Liver (tissue), 9 donors: ENCODE results near the gene YIPF4. TPM values are rescaled to one million over a fixed set of nuclear protein-coding genes. Genes with fewer than 3 reads are reported as not detected.

Experiments used
- DNase-seq: peaks from one replicate; pipeline ENCODE4 v3.0.0-alpha.2; 2017; ENCODE audit warnings: low spot score
- H3K27ac ChIP-seq, 2 donors: one replicate each; pipeline ENCODE4 v1.7.0; 2013; ENCODE audit warnings: inconsistent platforms in 2 of 2, low read length in 2 of 2, control low read depth in 1 of 2, low read depth in 1 of 2, mild to moderate bottlenecking in 1 of 2
- H3K27me3 ChIP-seq, 4 donors: one replicate each; pipeline versions ENCODE4 v1.6.1 to v1.7.0; 2013; ENCODE audit warnings: low read length in 3 of 4, inconsistent platforms in 1 of 4, mild to moderate bottlenecking in 1 of 4, moderate library complexity in 1 of 4; ENCODE audit not compliant: control insufficient read depth in 4 of 4, insufficient read depth in 4 of 4
- H3K36me3 ChIP-seq, 4 donors: one replicate each; pipeline versions ENCODE4 v1.6.1 to v1.7.0; 2013; ENCODE audit warnings: low read length in 3 of 4, mild to moderate bottlenecking in 3 of 4, low read depth in 1 of 4, moderate library complexity in 1 of 4; ENCODE audit not compliant: control insufficient read depth in 4 of 4, insufficient read depth in 3 of 4
- H3K4me1 ChIP-seq, 4 donors: one replicate each; pipeline versions ENCODE4 v1.6.1 to v1.7.0; 2013; ENCODE audit warnings: low read length in 3 of 4, mild to moderate bottlenecking in 3 of 4, moderate library complexity in 1 of 4; ENCODE audit not compliant: control insufficient read depth in 4 of 4, insufficient read depth in 4 of 4
- H3K4me3 ChIP-seq, 3 donors: one replicate each; pipeline versions ENCODE4 v1.6.1 to v1.7.0; 2013; ENCODE audit warnings: low read length in 3 of 3, control low read depth in 1 of 3, low read depth in 1 of 3, mild to moderate bottlenecking in 1 of 3
- H3K9ac ChIP-seq, 2 donors: one replicate each; pipeline ENCODE4 v1.7.0; 2013; ENCODE audit warnings: low read length in 2 of 2, mild to moderate bottlenecking in 2 of 2, moderate library complexity in 2 of 2, control low read depth in 1 of 2, low read depth in 1 of 2
- H3K9me3 ChIP-seq, 4 donors: one replicate each; pipeline versions ENCODE4 v1.6.1 to v1.7.0; 2013; ENCODE audit warnings: low read length in 3 of 4; ENCODE audit not compliant: control insufficient read depth in 4 of 4
- FOXA1 ChIP-seq: IDR thresholded peaks from 2 replicates; pipeline ENCODE4 v1.6.1; 2016; ENCODE audit warnings: antibody characterized with exemption
- FOXA2 ChIP-seq: IDR thresholded peaks from 2 replicates; pipeline ENCODE4 v1.6.1; 2016; ENCODE audit warnings: antibody characterized with exemption
- GABPA ChIP-seq, 2 donors: IDR thresholded peaks in 1 of 2; conservative IDR thresholded peaks in 1 of 2; 2 replicates each; pipeline ENCODE4 v1.6.1; 2016; ENCODE audit warnings: antibody characterized with exemption in 2 of 2, mild to moderate bottlenecking in 1 of 2, moderate library complexity in 1 of 2
- HNF4A ChIP-seq, 2 donors: conservative IDR thresholded peaks; 2 replicates each; pipeline ENCODE4 v1.6.1; 2016; ENCODE audit warnings: antibody characterized with exemption in 2 of 2, mild to moderate bottlenecking in 2 of 2
- JUND ChIP-seq, 2 donors: IDR thresholded peaks; 2 replicates each; pipeline ENCODE4 v1.6.1; 2016; ENCODE audit warnings: antibody characterized with exemption in 2 of 2
- MAX ChIP-seq: IDR thresholded peaks from 2 replicates; pipeline ENCODE4 v1.6.1; 2016; ENCODE audit warnings: antibody characterized with exemption
- NR2F2 ChIP-seq: IDR thresholded peaks from 2 replicates; pipeline ENCODE4 v1.6.1; 2016; ENCODE audit warnings: antibody characterized with exemption
- RAD21 ChIP-seq, 2 donors: IDR thresholded peaks; 2 replicates each; pipeline ENCODE4 v1.6.1; 2016; ENCODE audit warnings: antibody characterized with exemption in 2 of 2, mild to moderate bottlenecking in 2 of 2
- RXRA ChIP-seq, 2 donors: IDR thresholded peaks; 2 replicates each; pipeline ENCODE4 v1.6.1; 2017 to 2018; ENCODE audit warnings: antibody characterized with exemption in 2 of 2, mild to moderate bottlenecking in 1 of 2
- SP1 ChIP-seq: IDR thresholded peaks from 2 replicates; pipeline ENCODE4 v1.6.1; 2018; ENCODE audit warnings: antibody characterized with exemption, mild to moderate bottlenecking
- TAF1 ChIP-seq: conservative IDR thresholded peaks from 2 replicates; pipeline ENCODE4 v1.6.1; 2016; ENCODE audit warnings: antibody characterized with exemption, mild to moderate bottlenecking
- YY1 ChIP-seq: IDR thresholded peaks from 2 replicates; pipeline ENCODE4 v1.6.1; 2016; ENCODE audit warnings: antibody characterized with exemption, mild to moderate bottlenecking
- WGBS: extraction: QIAGEN DNeasy Blood & Tissue Kit; methylation state at CpG from one replicate; pipeline ENCODE4 v1.1.7; 2013; 5-methylcytosine and 5-hydroxymethylcytosine counted together
- polyA plus RNA-seq, 2 donors: library from polyadenylated mRNA; stranded (reverse) in 1 of 2; unstranded in 1 of 2; fragments of 200-250 nt in 1 of 2; fragments of >200 nt in 1 of 2; fragmentation: Nextera tagmentation in 1 of 2; extraction: Ambion mirVana in 1 of 2; gene quantifications; one replicate each; pipeline versions ENCODE4 v1.2.1 to v1.2.3, GENCODE V29; 2013 to 2015
- total RNA-seq, 2 donors: library from RNA; depleted of rRNA; stranded (reverse); fragments of >200 nt; gene quantifications; one replicate each; pipeline ENCODE4 v1.2.3, GENCODE V29; 2014
- TF ChIP-seq, protein P1 (sequence below): IDR thresholded peaks from 2 replicates; pipeline ENCODE4 v1.6.1; 2016; ENCODE audit warnings: antibody characterized with exemption
- TF ChIP-seq, protein P2 (sequence below): IDR thresholded peaks from 2 replicates; pipeline ENCODE4 v1.6.1; 2016; ENCODE audit warnings: antibody characterized with exemption
- TF ChIP-seq, protein P3 (sequence below): IDR thresholded peaks from 2 replicates; pipeline ENCODE4 v1.6.1; 2016; ENCODE audit warnings: antibody characterized with exemption, mild to moderate bottlenecking
- TF ChIP-seq, protein P4 (sequence below): fragments of 150-350 bp; IDR thresholded peaks from 2 replicates; pipeline ENCODE4 v1.5.1; 2017; ENCODE audit warnings: improper control_type of control experiment, low read depth, low read length; ENCODE audit not compliant: missing input control
- donor health status: healthy.
- donor health status: healthy.
- donor health status: healthy.
- donor health status: healthy.
- donor health status: healthy.

Gene YIPF4
- total and polyA plus RNA-seq, 4 donors: 11.6 to 38.4 (median 14.4) TPM

DNA sequence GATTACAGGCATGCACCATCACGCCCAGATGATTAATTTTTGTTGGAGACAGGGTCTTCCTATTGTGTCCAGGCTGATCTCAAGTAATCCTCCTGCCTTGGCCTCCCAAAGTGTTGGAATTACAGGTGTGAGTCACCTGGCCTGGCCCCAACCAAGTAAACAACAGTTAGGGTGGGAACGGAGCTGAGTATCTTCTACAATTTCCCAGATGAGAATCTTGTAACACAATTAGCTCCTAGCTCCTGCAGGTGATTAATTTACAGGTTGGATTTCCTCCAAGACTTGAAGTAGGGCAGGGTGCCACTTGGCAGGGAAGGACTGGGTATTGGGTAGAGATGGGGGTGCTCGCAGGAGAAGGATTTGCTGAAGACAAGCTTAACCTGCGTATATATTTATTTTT, 30.8 kb upstream of the YIPF4 start:
- H3K4me3 ChIP-seq: no peak overlapping the region
- no peak overlapping the region for H3K27ac ChIP-seq
- H3K9ac ChIP-seq: no peak overlapping the region
- H3K4me1 ChIP-seq: no peaks in the 10 kb centered on the region
- H3K36me3 ChIP-seq: no peaks in the 10 kb centered on the region
- H3K27me3 ChIP-seq: no peaks in the 10 kb centered on the region
- DNase-seq: no peak
- no peaks in the 10 kb centered on the region for H3K9me3 ChIP-seq
- TF ChIP-seq SP1 (no peak), TAF1 (no peak), GABPA (IDR thresholded peaks at IDR 0.05 in 1 of 2, conservative IDR thresholded peaks at IDR 0.05 in 1 of 2) (no peak), HNF4A (conservative IDR thresholded peaks at IDR 0.05) (no peak), JUND (IDR thresholded peaks at IDR 0.05) (no peak), YY1 (no peak), FOXA2 (no peak), RAD21 (IDR thresholded peaks at IDR 0.05) (no peak), RXRA (IDR thresholded peaks at IDR 0.05) (no peak), MAX (no peak)
- TF ChIP-seq, protein P1, sequence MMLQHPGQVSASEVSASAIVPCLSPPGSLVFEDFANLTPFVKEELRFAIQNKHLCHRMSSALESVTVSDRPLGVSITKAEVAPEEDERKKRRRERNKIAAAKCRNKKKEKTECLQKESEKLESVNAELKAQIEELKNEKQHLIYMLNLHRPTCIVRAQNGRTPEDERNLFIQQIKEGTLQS: no peak
- 92% methylated on average over 4 of the region's 4 CpGs for WGBS

- H3K9ac ChIP-seq: no peak overlapping the region
- no peaks in the 10 kb centered on the region for H3K9me3 ChIP-seq
- no peak for TF ChIP-seq GABPA (IDR thresholded peaks at IDR 0.05 in 1 of 2, conservative IDR thresholded peaks at IDR 0.05 in 1 of 2)
- H3K4me1 ChIP-seq: no peaks in the 10 kb centered on the region
- no peaks in the 10 kb centered on the region for H3K27me3 ChIP-seq
- 89% methylated on average over 3 of the region's 3 CpGs for WGBS
- no peak overlapping the region for H3K4me3 ChIP-seq
- H3K36me3 ChIP-seq: peaks cover 0 to 2% (median 0%) of the 10 kb centered on the region in 4 donors
- no peak for DNase-seq
- H3K27ac ChIP-seq: no peak overlapping the region
Observed at GRCh38 chr2:32248299-32248698, 29.4 kb upstream of the YIPF4 start.

DNA sequence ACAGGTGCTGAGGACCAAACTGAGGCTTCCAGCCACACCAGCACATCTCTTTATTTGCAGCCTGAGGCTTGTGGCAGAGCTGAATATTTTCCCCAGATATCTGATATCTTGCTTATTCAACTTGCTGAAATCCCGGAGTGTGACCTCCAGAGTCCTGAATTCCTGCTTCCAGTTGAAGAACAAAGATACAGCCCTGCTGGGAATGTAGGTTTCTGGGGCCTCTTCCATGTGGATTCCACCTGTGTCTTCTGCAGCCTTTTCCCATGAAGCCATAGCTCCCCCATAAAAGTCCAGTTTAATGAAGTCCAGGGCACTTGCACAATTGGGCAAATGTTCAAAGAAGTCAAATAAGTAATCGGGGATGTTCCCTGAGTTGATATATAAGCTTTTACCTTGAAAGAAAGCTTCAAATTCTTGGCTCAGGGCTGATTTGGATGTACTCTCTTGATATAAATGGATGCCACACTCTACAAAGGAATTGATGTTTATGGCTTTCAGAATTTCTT, 27.9 kb upstream of the YIPF4 start:
- H3K9me3 ChIP-seq: no peaks in the 10 kb centered on the region
- no peak overlapping the region for H3K27ac ChIP-seq
- no peak for DNase-seq
- WGBS: 88% methylated on average over 2 of the region's 2 CpGs
- peaks cover 0 to 2% (median 0%) of the 10 kb centered on the region in 4 donors for H3K36me3 ChIP-seq
- TF ChIP-seq SP1 (no peak), NR2F2 (no peak), MAX (no peak), FOXA1 (no peak), RXRA (IDR thresholded peaks at IDR 0.05) (no peak)
- TF ChIP-seq, protein P2, sequence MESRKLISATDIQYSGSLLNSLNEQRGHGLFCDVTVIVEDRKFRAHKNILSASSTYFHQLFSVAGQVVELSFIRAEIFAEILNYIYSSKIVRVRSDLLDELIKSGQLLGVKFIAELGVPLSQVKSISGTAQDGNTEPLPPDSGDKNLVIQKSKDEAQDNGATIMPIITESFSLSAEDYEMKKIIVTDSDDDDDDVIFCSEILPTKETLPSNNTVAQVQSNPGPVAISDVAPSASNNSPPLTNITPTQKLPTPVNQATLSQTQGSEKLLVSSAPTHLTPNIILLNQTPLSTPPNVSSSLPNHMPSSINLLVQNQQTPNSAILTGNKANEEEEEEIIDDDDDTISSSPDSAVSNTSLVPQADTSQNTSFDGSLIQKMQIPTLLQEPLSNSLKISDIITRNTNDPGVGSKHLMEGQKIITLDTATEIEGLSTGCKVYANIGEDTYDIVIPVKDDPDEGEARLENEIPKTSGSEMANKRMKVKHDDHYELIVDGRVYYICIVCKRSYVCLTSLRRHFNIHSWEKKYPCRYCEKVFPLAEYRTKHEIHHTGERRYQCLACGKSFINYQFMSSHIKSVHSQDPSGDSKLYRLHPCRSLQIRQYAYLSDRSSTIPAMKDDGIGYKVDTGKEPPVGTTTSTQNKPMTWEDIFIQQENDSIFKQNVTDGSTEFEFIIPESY: no peak
- TF ChIP-seq, protein P3, sequence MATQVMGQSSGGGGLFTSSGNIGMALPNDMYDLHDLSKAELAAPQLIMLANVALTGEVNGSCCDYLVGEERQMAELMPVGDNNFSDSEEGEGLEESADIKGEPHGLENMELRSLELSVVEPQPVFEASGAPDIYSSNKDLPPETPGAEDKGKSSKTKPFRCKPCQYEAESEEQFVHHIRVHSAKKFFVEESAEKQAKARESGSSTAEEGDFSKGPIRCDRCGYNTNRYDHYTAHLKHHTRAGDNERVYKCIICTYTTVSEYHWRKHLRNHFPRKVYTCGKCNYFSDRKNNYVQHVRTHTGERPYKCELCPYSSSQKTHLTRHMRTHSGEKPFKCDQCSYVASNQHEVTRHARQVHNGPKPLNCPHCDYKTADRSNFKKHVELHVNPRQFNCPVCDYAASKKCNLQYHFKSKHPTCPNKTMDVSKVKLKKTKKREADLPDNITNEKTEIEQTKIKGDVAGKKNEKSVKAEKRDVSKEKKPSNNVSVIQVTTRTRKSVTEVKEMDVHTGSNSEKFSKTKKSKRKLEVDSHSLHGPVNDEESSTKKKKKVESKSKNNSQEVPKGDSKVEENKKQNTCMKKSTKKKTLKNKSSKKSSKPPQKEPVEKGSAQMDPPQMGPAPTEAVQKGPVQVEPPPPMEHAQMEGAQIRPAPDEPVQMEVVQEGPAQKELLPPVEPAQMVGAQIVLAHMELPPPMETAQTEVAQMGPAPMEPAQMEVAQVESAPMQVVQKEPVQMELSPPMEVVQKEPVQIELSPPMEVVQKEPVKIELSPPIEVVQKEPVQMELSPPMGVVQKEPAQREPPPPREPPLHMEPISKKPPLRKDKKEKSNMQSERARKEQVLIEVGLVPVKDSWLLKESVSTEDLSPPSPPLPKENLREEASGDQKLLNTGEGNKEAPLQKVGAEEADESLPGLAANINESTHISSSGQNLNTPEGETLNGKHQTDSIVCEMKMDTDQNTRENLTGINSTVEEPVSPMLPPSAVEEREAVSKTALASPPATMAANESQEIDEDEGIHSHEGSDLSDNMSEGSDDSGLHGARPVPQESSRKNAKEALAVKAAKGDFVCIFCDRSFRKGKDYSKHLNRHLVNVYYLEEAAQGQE: no peak
- TF ChIP-seq, protein P4, sequence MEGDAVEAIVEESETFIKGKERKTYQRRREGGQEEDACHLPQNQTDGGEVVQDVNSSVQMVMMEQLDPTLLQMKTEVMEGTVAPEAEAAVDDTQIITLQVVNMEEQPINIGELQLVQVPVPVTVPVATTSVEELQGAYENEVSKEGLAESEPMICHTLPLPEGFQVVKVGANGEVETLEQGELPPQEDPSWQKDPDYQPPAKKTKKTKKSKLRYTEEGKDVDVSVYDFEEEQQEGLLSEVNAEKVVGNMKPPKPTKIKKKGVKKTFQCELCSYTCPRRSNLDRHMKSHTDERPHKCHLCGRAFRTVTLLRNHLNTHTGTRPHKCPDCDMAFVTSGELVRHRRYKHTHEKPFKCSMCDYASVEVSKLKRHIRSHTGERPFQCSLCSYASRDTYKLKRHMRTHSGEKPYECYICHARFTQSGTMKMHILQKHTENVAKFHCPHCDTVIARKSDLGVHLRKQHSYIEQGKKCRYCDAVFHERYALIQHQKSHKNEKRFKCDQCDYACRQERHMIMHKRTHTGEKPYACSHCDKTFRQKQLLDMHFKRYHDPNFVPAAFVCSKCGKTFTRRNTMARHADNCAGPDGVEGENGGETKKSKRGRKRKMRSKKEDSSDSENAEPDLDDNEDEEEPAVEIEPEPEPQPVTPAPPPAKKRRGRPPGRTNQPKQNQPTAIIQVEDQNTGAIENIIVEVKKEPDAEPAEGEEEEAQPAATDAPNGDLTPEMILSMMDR: no peak
- TF ChIP-seq, protein P1: no peak
- no peak overlapping the region for H3K9ac ChIP-seq
- H3K4me1 ChIP-seq: no peaks in the 10 kb centered on the region
- no peaks in the 10 kb centered on the region for H3K27me3 ChIP-seq
- no peak overlapping the region for H3K4me3 ChIP-seq
